ENCODE measurements around the gene CKLF. TPM values are rescaled to one million over a fixed set of nuclear protein-coding genes. Genes with fewer than 3 reads are reported as not detected.
"Not testable (repeated sequence)": the region's sequence is repeated elsewhere in the genome, so short reads cannot be mapped to it uniquely, and the experiment has no call there.

The CKLF gene
- 48.1 TPM for total RNA-seq

GRCh38 chr16:66552286-66553177 is at the start of gene CKLF:
Gene CKLF, plus strand, starts transcription at chr16:66552576. Its CDS starts 140 bp downstream, at chr16:66552716.
- peak; percentile 96 for DNase-seq

GRCh38 chr16:66503030-66503429 is 49.3 kb upstream of the CKLF start:
- DNase-seq: no peak

DNA sequence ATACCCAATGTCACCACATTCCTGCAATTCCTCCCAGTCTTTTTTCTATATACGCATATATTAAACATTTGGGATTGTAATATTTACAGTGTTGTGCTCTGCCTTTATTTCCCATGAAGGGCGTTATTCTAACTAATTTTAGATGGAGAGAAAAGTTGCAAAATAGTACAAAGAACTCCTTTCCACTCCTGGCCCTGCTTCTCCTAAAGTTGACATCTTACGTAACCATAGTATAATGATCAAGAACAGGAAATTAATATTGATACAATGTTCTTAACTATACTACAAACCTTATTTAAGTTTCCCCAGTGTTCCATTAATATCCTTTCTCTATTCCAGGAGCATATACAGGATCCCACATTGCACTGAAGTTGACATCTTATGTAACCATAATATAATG is 48.8 kb upstream of the CKLF start:
- DNase-seq: no peak

DNA sequence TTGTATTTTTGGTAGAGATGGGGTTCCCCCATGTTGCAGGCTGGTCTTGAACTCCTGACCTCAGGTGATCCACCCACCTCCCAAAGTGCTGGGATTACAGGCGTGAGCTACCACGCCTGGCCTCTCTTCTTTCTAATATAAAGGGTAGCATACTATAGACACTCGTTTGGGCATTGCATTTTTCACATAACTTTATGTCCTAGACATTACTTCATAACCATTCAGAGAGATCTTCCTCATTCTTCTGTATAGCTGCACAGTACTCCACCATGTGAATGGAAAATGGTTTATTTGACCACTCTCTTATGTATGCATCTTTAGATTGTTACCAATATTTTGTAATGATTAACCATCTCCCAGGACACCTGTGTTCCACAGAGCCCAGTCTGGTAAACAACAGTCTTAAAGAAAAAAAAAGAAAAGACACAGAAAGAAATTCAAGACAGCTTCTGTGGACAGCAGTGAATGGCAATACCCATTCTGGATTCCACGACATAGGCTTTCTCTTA is 44.6 kb upstream of the CKLF start:
- no peak for DNase-seq

GRCh38 chr16:66508248-66508913 is 44.0 kb upstream of the CKLF start:
- no peak for DNase-seq

DNA sequence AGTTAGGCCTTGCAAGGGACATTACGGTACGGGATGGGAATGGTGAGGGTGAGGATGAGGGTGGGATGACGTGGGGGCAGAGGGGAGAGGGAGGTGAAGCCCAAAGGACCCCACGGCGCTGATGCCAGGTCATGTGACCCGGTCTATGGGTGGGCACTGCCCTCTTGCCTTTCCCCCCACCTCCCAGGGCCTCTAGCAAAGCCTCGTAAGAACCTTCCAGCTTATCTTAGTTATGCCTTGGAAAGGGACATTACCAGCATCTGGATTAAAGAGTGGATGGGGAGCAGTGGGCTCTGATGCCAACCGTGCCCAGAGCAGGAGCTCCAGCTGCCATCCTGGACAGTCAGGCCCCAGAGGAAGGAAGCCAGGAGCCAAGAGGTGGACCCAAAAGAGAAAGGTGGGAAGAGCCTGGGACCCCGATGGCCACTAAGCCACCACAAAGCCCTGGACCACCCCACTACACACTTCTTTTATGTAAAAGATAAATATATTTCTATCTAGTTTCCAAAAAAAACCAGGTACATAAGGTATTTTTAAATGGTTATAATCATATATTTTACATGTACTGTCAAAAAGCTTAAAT is 43.4 kb upstream of the CKLF start:
- no peak for DNase-seq

GRCh38 chr16:66509576-66509975 is 42.8 kb upstream of the CKLF start:
- no peak for DNase-seq

DNA sequence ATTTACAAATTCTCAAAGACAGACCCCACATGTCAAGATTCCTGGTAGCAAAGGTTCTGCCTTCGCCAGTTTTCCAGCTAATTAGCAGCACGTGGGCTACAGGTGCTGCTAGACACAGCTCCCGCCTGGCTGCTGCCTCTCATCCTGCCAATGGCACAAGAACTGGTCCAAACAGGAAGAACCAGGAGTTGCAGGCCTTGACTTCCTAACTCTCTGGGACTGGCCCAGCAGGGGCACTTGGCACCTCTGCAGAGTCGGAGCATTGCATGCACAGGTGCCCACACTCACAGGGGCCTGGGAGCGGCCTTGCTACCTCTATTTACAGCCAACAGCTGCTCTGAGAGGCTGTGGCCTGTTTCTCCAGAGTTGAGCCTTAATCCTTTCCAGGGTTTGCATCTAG is 42.1 kb upstream of the CKLF start:
- DNase-seq: no peak

DNA sequence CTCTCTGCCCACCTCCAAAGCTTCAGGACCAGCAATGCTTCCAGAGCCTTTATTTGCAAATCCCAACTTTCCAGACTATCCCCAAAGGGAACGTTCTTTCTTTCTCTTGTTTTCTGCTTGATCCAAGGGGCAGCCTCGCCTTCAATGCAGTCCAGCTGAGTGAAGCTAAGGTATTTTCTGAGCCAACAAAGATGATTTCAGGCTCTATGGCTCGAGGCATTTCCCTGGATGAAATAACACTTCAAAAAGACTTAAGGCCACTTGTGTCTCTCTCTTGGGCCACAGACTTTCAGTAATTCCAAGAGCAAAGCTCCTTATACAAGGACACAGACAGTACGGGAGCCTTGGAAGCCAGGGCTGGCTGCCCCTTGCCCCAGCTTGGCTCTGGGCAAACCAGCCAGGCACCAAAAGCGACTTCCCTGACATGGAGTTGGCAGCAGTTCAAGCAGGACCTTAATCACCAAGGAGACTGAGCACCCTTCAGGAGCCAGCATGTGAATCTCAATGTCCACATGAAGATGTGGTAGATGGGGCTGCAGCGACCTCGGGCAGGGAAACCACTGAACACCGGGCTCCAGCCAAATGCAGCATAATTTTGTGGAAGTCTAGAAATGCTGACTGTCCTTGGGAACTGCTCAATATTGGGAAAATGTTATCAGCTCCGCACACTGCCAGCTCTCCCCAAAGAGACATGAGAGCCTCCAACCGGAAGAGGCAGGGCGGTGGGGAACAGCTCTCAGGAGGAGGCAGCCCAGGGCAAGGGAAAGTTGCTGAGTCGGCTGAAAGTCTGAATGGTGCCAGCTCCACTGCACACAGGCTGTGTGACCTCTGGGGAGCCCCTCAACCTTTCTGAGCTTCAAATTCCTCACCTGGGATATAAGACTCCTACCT is 41.4 kb upstream of the CKLF start:
- no peak for DNase-seq

DNA sequence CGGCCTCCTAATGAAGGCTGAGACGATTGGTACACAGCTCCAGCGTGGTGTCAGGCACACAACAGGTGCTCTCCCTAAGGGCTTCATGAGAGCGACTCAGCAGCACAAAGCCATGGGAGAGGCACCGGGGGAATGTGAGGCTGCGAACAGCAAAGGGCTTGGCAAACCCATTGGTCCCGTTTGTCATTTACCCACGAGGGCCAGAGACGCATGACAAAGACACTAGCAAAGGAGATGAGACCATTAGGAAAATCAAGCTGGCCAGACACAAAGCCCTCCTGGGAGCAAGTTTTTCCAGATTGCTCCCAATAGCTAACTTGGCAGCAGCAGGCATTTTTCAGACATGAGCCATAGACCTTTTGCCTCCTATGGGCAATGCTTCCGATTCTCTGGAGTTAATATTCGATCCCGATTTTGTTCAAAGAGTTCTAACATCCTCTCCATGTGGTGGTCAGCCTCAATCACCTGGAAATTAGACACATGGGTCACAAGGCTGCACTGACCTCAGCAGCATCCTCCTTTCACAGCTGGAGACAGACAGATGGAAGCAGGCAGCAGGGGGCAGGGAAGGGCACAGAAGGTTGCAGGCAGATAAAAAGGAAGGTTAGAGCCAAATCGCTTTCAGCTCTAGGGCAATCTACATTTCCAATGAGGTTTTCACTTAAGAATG is 40.6 kb upstream of the CKLF start:
- DNase-seq: no peak

- DNase-seq: no peak
These were observed 39.9 kb upstream of the CKLF start for GRCh38 chr16:66512272-66513110.

GRCh38 chr16:66513111-66513723 is 39.2 kb upstream of the CKLF start:
- no peak for DNase-seq

DNA sequence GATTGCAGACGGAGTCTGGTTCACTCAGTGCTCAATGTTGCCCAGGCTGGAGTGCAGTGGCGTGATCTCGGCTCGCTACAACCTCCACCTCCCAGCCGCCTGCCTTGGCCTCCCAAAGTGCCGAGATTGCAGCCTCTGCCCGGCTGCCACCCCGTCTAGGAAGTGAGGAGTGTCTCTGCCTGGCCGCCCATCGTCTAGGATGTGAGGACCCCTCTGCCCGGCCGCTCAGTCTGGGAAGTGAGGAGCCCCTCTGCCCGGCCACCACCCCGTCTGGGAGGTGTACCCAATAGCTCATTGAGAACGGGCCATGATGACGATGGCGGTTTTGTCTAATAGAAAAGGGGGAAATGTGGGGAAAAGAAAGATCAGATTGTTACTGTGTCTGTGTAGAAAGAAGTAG is 38.0 kb upstream of the CKLF start:
- DNase-seq: not testable (repeated sequence)

DNA sequence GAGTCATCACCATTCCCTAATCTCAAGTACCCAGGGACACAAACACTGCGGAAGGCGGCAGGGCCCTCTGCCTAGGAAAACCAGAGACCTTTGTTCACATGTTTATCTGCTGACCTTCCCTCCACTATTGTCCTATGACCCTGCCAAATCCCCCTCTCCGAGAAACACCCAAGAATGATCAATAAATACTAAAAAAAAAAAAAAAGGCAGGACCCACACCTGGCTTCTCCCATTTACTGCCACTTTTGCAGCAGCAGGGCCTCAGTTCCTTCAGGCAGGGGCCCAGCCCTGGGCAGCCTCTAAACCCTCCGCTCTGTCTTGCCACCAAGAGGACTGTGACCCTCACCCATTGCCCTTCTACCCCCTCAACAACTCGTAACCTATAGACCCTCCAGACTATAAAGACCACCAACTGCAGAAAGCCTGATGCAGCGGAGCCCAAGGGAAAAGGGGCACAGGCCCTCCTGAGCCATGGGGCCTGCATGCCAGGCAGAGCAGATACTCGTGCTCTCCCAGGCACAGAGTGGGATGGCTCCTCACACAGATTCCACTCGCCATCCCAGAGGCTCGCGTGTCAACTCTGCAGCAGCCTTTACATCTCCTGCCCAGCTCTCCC is 37.3 kb upstream of the CKLF start:
- not testable (repeated sequence) for DNase-seq

GRCh38 chr16:66515596-66516508 is 36.5 kb upstream of the CKLF start:
- no peak for DNase-seq

DNA sequence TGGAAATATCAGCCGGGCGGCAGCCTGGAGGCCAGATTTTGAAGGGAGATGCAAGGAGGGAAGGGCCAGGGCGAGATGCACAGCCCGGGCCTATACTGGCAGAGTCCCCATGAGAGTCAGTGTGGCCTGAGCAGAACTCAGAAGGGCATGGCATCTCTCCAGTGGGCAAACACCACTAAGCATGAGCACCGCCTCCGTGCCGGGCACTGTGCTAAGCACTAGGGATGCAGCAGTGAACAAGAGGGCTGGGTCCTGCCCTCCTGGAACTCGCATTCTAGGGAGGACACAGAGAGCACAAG is 35.9 kb upstream of the CKLF start:
- DNase-seq: no peak

DNA sequence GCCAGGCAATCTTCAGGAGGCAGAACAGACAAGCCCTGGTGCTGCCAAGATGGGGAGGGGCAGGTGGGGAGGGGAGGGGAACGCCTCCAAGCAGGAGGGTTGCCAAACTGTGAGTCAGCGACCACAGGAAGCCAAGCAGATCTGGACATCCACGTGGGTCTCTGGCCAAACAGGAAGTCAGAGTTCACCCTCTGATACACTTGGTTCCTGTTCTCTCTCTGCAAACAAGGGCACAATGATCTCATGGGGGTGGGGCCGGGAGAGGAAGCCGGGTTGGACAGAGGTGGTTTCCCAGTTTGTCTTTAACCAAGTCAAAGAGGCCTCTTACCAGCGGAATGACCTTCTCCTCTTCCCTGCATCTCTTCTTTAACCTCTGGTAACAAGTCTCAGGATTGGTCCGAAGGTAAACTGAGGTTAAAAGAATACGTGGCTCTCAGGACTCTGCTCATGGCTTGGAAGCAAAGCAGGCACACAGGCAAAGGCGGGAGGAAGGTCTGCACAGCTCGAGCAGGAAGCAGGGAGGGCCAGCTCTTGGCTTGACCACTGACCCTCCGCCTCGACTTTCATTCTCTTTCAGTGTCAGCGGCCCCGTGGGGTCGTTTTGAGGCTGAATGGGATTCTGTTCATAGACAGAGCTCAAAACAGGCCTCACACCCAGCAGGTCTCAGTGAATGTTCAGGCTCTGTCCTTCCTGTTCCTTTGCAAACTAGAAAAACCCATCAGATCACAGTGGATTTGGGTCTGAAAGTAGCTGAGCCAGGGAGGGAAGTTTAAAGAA is 35.4 kb upstream of the CKLF start:
- peak; percentile 92 for DNase-seq
